Measurements from ENCODE around the gene FBL.
A peak's percentile ranks its signal among the peaks of the same experiment; 100 is the strongest.
"Not testable (repeated sequence)": the region's sequence is repeated elsewhere in the genome, so short reads cannot be mapped to it uniquely, and the experiment has no call there.

Gene FBL

GRCh38 chr19:39845933-39846677, at the start of gene FBL:
Gene FBL (minus strand): TSS chr19:39846379. CDS start chr19:39846300, 79 bp downstream.
- peak within 1 kb of the TSS; percentile 90 for H3K4me3 ChIP-seq (ENCODE audit: low read depth, low read length)
- in situ Hi-C loops (cut with HindIII; ENCODE audit: low sequenced_read_pairs): no loop called here
- DNase-seq (ENCODE audit: low read depth): peak; percentile 65
- TF ChIP-seq, protein P1, sequence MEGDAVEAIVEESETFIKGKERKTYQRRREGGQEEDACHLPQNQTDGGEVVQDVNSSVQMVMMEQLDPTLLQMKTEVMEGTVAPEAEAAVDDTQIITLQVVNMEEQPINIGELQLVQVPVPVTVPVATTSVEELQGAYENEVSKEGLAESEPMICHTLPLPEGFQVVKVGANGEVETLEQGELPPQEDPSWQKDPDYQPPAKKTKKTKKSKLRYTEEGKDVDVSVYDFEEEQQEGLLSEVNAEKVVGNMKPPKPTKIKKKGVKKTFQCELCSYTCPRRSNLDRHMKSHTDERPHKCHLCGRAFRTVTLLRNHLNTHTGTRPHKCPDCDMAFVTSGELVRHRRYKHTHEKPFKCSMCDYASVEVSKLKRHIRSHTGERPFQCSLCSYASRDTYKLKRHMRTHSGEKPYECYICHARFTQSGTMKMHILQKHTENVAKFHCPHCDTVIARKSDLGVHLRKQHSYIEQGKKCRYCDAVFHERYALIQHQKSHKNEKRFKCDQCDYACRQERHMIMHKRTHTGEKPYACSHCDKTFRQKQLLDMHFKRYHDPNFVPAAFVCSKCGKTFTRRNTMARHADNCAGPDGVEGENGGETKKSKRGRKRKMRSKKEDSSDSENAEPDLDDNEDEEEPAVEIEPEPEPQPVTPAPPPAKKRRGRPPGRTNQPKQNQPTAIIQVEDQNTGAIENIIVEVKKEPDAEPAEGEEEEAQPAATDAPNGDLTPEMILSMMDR (IDR thresholded peaks at IDR 0.05; ENCODE audit: low read depth, low read length, missing control alignments): no peak

DNA sequence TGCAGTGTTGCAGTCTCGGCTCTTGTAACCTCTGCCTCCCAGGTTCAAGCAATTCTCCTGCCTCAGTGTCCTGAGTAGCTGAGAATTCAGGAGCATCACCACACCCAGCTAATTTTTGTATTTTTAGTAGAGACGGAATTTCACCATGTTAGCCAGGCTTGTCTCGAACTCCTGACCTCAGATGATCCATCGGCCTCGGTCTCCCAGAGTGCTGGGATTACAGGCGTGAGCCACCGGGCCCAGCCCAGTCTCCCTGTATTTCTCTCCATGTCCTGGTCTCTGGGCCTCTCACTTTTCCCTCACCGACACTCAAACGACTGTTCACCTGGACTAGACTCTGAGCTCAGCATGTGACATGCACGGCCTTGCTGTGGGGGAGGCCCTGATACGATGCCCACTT, 48.9 kb upstream of the FBL start:
- in situ Hi-C loops (cut with HindIII; ENCODE audit: low sequenced_read_pairs); DNase-seq (ENCODE audit: low read depth); H3K4me3 ChIP-seq (ENCODE audit: low read depth, low read length): not testable (repeated sequence)

DNA sequence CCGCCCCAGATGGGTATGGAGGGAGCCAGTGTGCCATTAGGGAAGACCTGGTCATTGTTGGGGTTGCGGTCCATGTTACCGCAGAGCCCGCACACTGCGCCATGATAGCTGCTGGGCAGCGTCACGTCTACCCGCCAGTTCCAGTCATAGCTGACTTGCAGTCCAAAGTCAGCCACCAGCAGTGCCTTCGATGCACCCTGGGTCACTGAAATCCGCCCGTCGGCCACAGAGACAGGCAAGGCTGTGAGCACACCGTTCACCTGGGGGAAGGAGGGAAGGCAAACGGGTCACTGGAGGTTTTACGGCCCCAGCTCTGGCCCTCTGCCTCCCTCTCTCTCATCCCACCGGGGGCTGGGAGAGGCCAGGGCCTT, 48.0 kb upstream of the FBL start:
- H3K4me3 ChIP-seq (ENCODE audit: low read depth, low read length); DNase-seq (ENCODE audit: low read depth); in situ Hi-C loops (cut with HindIII; ENCODE audit: low sequenced_read_pairs): not testable (repeated sequence)

DNA sequence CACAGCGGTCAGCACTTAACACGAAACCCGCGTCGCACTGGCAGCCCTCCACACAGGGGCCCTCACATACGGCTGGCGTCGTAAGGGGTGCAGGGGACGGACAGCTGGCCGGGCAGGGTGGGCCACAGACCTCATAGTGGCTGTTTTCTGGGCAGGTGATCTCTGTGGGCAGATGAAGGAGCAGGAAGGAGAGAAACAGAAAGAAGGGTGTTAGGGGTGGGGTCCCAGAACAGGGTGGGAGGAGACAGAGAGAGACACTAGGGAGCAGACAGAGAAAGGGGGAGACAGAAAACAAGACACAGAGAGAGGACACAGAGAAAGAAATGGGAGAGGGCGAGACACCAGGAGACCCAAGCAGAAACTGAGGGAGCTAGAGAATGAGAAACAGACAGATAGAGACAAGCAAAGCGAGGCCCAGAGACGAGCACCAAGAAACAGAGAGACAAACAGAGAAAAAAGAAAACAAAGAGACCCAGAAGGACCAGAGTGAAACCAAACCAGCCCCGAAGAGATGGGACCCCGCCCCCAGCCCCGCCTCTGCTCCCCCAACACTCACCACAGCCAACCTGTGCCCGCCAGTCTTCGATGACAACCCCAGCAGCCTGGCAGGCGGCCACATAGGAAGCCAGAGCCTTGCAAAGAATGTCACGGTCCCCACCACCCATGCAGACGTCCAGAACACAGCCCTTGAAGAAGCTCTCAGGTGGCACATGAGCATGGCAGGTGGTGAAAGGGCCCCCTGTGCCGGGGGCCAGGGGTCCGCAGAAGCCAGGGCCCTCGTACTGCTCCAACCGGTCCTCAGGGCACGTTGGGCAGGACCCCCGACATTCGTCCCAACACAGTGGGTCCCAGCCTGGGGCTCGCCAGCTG, 47.4 kb upstream of the FBL start:
- H3K4me3 ChIP-seq (ENCODE audit: low read depth, low read length); in situ Hi-C loops (cut with HindIII; ENCODE audit: low sequenced_read_pairs); DNase-seq (ENCODE audit: low read depth): not testable (repeated sequence)

- DNase-seq (ENCODE audit: low read depth); H3K4me3 ChIP-seq (ENCODE audit: low read depth, low read length); in situ Hi-C loops (cut with HindIII; ENCODE audit: low sequenced_read_pairs): not testable (repeated sequence)
Measured at GRCh38 chr19:39892506-39892902, 46.3 kb upstream of the FBL start.

GRCh38 chr19:39891660-39892505, 45.7 kb upstream of the FBL start:
- in situ Hi-C loops (cut with HindIII; ENCODE audit: low sequenced_read_pairs); H3K4me3 ChIP-seq (ENCODE audit: low read depth, low read length); DNase-seq (ENCODE audit: low read depth): not testable (repeated sequence)

GRCh38 chr19:39890755-39891551, 44.8 kb upstream of the FBL start:
- H3K4me3 ChIP-seq (ENCODE audit: low read depth, low read length): no peak overlapping the region
- DNase-seq (ENCODE audit: low read depth): no peak
- TF ChIP-seq, protein P1 (IDR thresholded peaks at IDR 0.05; ENCODE audit: low read depth, low read length, missing control alignments): no peak
- in situ Hi-C loops (cut with HindIII; ENCODE audit: low sequenced_read_pairs): no loop called here

- H3K4me3 ChIP-seq (ENCODE audit: low read depth, low read length); DNase-seq (ENCODE audit: low read depth); in situ Hi-C loops (cut with HindIII; ENCODE audit: low sequenced_read_pairs): not testable (repeated sequence)
Measured at GRCh38 chr19:39889872-39890754, 43.9 kb upstream of the FBL start.

- DNase-seq (ENCODE audit: low read depth); in situ Hi-C loops (cut with HindIII; ENCODE audit: low sequenced_read_pairs); H3K4me3 ChIP-seq (ENCODE audit: low read depth, low read length): not testable (repeated sequence)
Measured at GRCh38 chr19:39887456-39887951, 41.3 kb upstream of the FBL start.

- in situ Hi-C loops (cut with HindIII; ENCODE audit: low sequenced_read_pairs); H3K4me3 ChIP-seq (ENCODE audit: low read depth, low read length); DNase-seq (ENCODE audit: low read depth): not testable (repeated sequence)
Measured at GRCh38 chr19:39885821-39886554, 39.8 kb upstream of the FBL start.

GRCh38 chr19:39884721-39885120, 38.5 kb upstream of the FBL start:
- in situ Hi-C loops (cut with HindIII; ENCODE audit: low sequenced_read_pairs); DNase-seq (ENCODE audit: low read depth); H3K4me3 ChIP-seq (ENCODE audit: low read depth, low read length): not testable (repeated sequence)

DNA sequence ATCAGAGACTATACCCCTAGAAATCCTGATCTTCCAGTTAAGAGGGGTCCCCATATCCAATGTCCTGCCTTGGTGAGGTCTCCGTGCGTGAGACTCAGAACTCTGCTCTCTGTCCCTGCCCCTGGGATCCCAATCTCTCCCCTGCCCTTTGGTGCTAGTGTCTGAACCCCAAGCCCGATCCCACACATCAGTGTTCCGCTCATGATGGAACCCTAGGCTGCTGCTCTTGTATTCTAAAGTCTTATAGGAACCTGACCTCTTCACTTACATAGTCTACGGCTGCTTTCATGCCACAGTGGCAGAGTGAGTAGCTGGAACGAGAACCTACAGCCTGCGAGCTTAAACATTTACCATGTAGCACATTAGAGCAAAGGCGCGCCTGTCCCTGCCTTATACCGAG, 36.5 kb upstream of the FBL start:
- H3K4me3 ChIP-seq (ENCODE audit: low read depth, low read length); DNase-seq (ENCODE audit: low read depth); in situ Hi-C loops (cut with HindIII; ENCODE audit: low sequenced_read_pairs): not testable (repeated sequence)

Measured in astrocyte of the cerebellum (primary cell).